Mesenchymal stem cell (in vitro differentiated cells and primary cell): ENCODE measurements around the gene FAM20A.

Experiments
- DNase-seq: peaks from one replicate; pipeline ENCODE4 v3.0.0-alpha.2; 2013
- H2AFZ ChIP-seq: one replicate; pipeline ENCODE4 v1.6.1; 2013; ENCODE audit warnings: low read depth, mild to moderate bottlenecking, control low read depth, inconsistent platforms, low read length, moderate library complexity
- H2AK5ac ChIP-seq: 2 replicates; pipeline ENCODE4 v1.6.1; 2013; ENCODE audit warnings: low read length, moderate library complexity, mild to moderate bottlenecking, inconsistent platforms; ENCODE audit not compliant: severe bottlenecking
- H2BK120ac ChIP-seq: one replicate; pipeline ENCODE4 v1.6.1; 2013; ENCODE audit warnings: low read depth, mild to moderate bottlenecking, inconsistent platforms, low read length, moderate library complexity
- H2BK12ac ChIP-seq, 2 experiments: one replicate each; pipeline ENCODE4 v1.6.1; 2013; ENCODE audit warnings: inconsistent platforms in 2 of 2, low read length in 2 of 2, mild to moderate bottlenecking in 2 of 2, moderate library complexity in 2 of 2, control low read depth in 1 of 2
- H2BK15ac ChIP-seq: one replicate; pipeline ENCODE4 v1.6.1; 2013; ENCODE audit warnings: mild to moderate bottlenecking, low read depth, inconsistent platforms; ENCODE audit not compliant: poor library complexity, severe bottlenecking
- H2BK5ac ChIP-seq: 2 replicates; pipeline ENCODE4 v1.6.1; 2013; ENCODE audit warnings: low read depth, mild to moderate bottlenecking, low read length, control low read depth, inconsistent platforms; ENCODE audit not compliant: poor library complexity, severe bottlenecking
- H3K14ac ChIP-seq, 2 experiments: one replicate each; pipeline ENCODE4 v1.6.1; 2013; ENCODE audit warnings: inconsistent platforms in 2 of 2, low read length in 2 of 2, control low read depth in 1 of 2, mild to moderate bottlenecking in 1 of 2, moderate library complexity in 1 of 2
- H3K18ac ChIP-seq, 2 experiments: one replicate each; pipeline ENCODE4 v1.6.1; 2013; ENCODE audit warnings: inconsistent platforms in 2 of 2, low read length in 2 of 2, control low read depth in 1 of 2, low read depth in 1 of 2, mild to moderate bottlenecking in 1 of 2
- H3K23ac ChIP-seq, 2 experiments: one replicate each; pipeline ENCODE4 v1.6.1; 2013; ENCODE audit warnings: inconsistent platforms in 2 of 2, low read length in 2 of 2, mild to moderate bottlenecking in 2 of 2, moderate library complexity in 2 of 2, control low read depth in 1 of 2
- H3K27ac ChIP-seq: 2 replicates; pipeline ENCODE4 v1.5.1; 2013; ENCODE audit warnings: mild to moderate bottlenecking, moderate library complexity, low read length, control low read depth, inconsistent platforms; ENCODE audit not compliant: poor library complexity, severe bottlenecking
- H3K27me3 ChIP-seq, 2 experiments: 2 replicates each; pipeline versions ENCODE4 v1.6.1 to v1.7.0; 2013; ENCODE audit warnings: low read length in 2 of 2, mild to moderate bottlenecking in 2 of 2, moderate library complexity in 2 of 2, control low read depth in 1 of 2, inconsistent platforms in 1 of 2; ENCODE audit not compliant: control insufficient read depth in 1 of 2, insufficient read depth in 1 of 2
- H3K36me3 ChIP-seq, 2 experiments: 2 replicates each; pipeline versions ENCODE4 v1.6.1 to v1.7.0; 2013; ENCODE audit warnings: low read length in 2 of 2, control low read depth in 1 of 2, inconsistent platforms in 1 of 2, low read depth in 1 of 2, mild to moderate bottlenecking in 1 of 2; ENCODE audit not compliant: insufficient read depth in 2 of 2, control insufficient read depth in 1 of 2
- H3K4ac ChIP-seq, 2 experiments: one replicate each; pipeline ENCODE4 v1.6.1; 2013; ENCODE audit warnings: inconsistent platforms in 2 of 2, low read length in 2 of 2, mild to moderate bottlenecking in 2 of 2, moderate library complexity in 2 of 2, control low read depth in 1 of 2, low read depth in 1 of 2
- H3K4me1 ChIP-seq: 2 replicates; pipeline ENCODE4 v1.6.1; 2013; ENCODE audit warnings: low read depth, low read length, control low read depth; ENCODE audit not compliant: control insufficient read depth, insufficient read depth
- H3K4me2 ChIP-seq: 2 replicates; pipeline ENCODE4 v1.6.1; 2013; ENCODE audit warnings: low read length, mild to moderate bottlenecking, inconsistent platforms; ENCODE audit not compliant: poor library complexity, severe bottlenecking
- H3K4me3 ChIP-seq, 2 experiments: 2 replicates each; pipeline versions ENCODE4 v1.5.1 to v1.7.0; 2013; ENCODE audit warnings: low read length in 2 of 2, mild to moderate bottlenecking in 2 of 2, control low read depth in 1 of 2, low read depth in 1 of 2; ENCODE audit not compliant: insufficient read depth in 1 of 2
- H3K79me1 ChIP-seq: replicated peaks from 2 replicates; pipeline ENCODE4 v1.6.1; 2013; ENCODE audit warnings: mild to moderate bottlenecking, control low read depth, low read length, inconsistent platforms; ENCODE audit not compliant: poor library complexity, severe bottlenecking
- H3K9ac ChIP-seq: 2 replicates; pipeline ENCODE4 v1.7.0; 2013; ENCODE audit warnings: mild to moderate bottlenecking, low read length, moderate library complexity
- H3K9me3 ChIP-seq: 2 replicates; pipeline ENCODE4 v1.7.0; 2013; ENCODE audit warnings: mild to moderate bottlenecking, low read length; ENCODE audit not compliant: control insufficient read depth
- H4K8ac ChIP-seq: one replicate; pipeline ENCODE4 v1.6.1; 2013; ENCODE audit warnings: inconsistent platforms, mild to moderate bottlenecking, low read length, moderate library complexity
- H4K91ac ChIP-seq: one replicate; pipeline ENCODE4 v1.6.1; 2013; ENCODE audit warnings: mild to moderate bottlenecking, low read length, inconsistent platforms
- WGBS: methylation state at CpG from one replicate; pipeline ENCODE4 v1.1.7; 2013; ENCODE audit warnings: mixed read lengths; 5-methylcytosine and 5-hydroxymethylcytosine counted together

FAM20A gene

GRCh38 chr17:68499587-68499986, 101.6 kb downstream of the FAM20A start:
- H3K36me3 ChIP-seq = no peaks in the 10 kb centered on the region
- peak overlapping the region in 1 of 2 experiments; percentile 0 for H3K18ac ChIP-seq
- no peak overlapping the region for H3K4me3 ChIP-seq
- no peak overlapping the region for H3K23ac ChIP-seq
- H4K8ac ChIP-seq = no peak overlapping the region
- H2BK120ac ChIP-seq = no peak overlapping the region
- no peaks in the 10 kb centered on the region for H3K79me1 ChIP-seq
- H3K9ac ChIP-seq = no peak overlapping the region
- no peak overlapping the region for H4K91ac ChIP-seq
- H2AK5ac ChIP-seq = no peak overlapping the region
- no peak overlapping the region for H3K27ac ChIP-seq
- H2AFZ ChIP-seq = no peak overlapping the region
- no peak for DNase-seq
- no peak overlapping the region for H3K4ac ChIP-seq
- H2BK5ac ChIP-seq = no peak overlapping the region
- H3K4me2 ChIP-seq = no peak overlapping the region
- no peak overlapping the region for H3K14ac ChIP-seq
- peaks cover 4 to 23% of the 10 kb centered on the region in 2 experiments for H3K27me3 ChIP-seq
- H3K4me1 ChIP-seq = no peaks in the 10 kb centered on the region
- no peak overlapping the region for H2BK15ac ChIP-seq
- H3K9me3 ChIP-seq = no peaks in the 10 kb centered on the region
- H2BK12ac ChIP-seq = no peak overlapping the region
- 98% methylated on average over 4 of the region's 5 CpGs for WGBS

- Histone ChIP-seq H3K4me2 (no peak overlapping the region), H2BK120ac (no peak overlapping the region), H3K23ac (peak overlapping the region in 1 of 2 experiments; percentile 78), H3K27me3 (peaks cover 4 to 23% of the 10 kb centered on the region in 2 experiments), H3K27ac (no peak overlapping the region), H3K4me3 (no peak overlapping the region), H3K9ac (no peak overlapping the region), H2AK5ac (no peak overlapping the region), H2BK12ac (peak overlapping the region in 1 of 2 experiments; percentile 39), H3K79me1 (no peaks in the 10 kb centered on the region), H4K8ac (no peak overlapping the region), H4K91ac (no peak overlapping the region), H3K4ac (no peak overlapping the region), H3K9me3 (no peaks in the 10 kb centered on the region), H2BK15ac (no peak overlapping the region), H3K18ac (no peak overlapping the region), H3K36me3 (no peaks in the 10 kb centered on the region), H2AFZ (no peak overlapping the region), H3K14ac (peak overlapping the region in 1 of 2 experiments; percentile 22), H2BK5ac (no peak overlapping the region), H3K4me1 (no peaks in the 10 kb centered on the region)
- DNase-seq = no peak
- 86% methylated on average over 6 of the region's 7 CpGs for WGBS
Measured at GRCh38 chr17:68498479-68499326, 102.5 kb downstream of the FAM20A start.

GRCh38 chr17:68497885-68498319, 103.3 kb downstream of the FAM20A start:
- Histone ChIP-seq H3K9me3 (no peaks in the 10 kb centered on the region), H3K4me2 (no peak overlapping the region), H4K91ac (no peak overlapping the region), H2BK120ac (no peak overlapping the region), H3K9ac (no peak overlapping the region), H3K4me1 (no peaks in the 10 kb centered on the region), H2AK5ac (no peak overlapping the region), H2BK5ac (no peak overlapping the region), H3K27ac (no peak overlapping the region), H2AFZ (no peak overlapping the region), H4K8ac (no peak overlapping the region), H3K4ac (no peak overlapping the region), H2BK15ac (no peak overlapping the region), H3K18ac (no peak overlapping the region), H3K23ac (no peak overlapping the region), H3K36me3 (no peaks in the 10 kb centered on the region), H2BK12ac (no peak overlapping the region), H3K27me3 (peaks cover 4 to 23% of the 10 kb centered on the region in 2 experiments), H3K14ac (no peak overlapping the region), H3K79me1 (no peaks in the 10 kb centered on the region), H3K4me3 (no peak overlapping the region)
- DNase-seq = no peak
- WGBS = 69% methylated on average over 3 of the region's 3 CpGs

GRCh38 chr17:68495081-68495480, 106.1 kb downstream of the FAM20A start:
- H3K79me1 ChIP-seq = no peaks in the 10 kb centered on the region
- H3K4me2 ChIP-seq = no peak overlapping the region
- no peak overlapping the region for H2AK5ac ChIP-seq
- no peak overlapping the region for H3K4ac ChIP-seq
- no peak overlapping the region for H2BK5ac ChIP-seq
- no peaks in the 10 kb centered on the region for H3K36me3 ChIP-seq
- no peak overlapping the region for H2BK15ac ChIP-seq
- H3K9ac ChIP-seq = no peak overlapping the region
- H3K23ac ChIP-seq = no peak overlapping the region
- no peak overlapping the region for H3K18ac ChIP-seq
- H2BK12ac ChIP-seq = no peak overlapping the region
- H4K8ac ChIP-seq = no peak overlapping the region
- no peak overlapping the region for H2BK120ac ChIP-seq
- H3K14ac ChIP-seq = no peak overlapping the region
- whole genome bisulfite sequencing = 97% methylated on average over 4 of the region's 4 CpGs
- peaks cover 4 to 11% of the 10 kb centered on the region in 2 experiments for H3K27me3 ChIP-seq
- H2AFZ ChIP-seq = no peak overlapping the region
- H3K9me3 ChIP-seq = no peaks in the 10 kb centered on the region
- no peaks in the 10 kb centered on the region for H3K4me1 ChIP-seq
- H3K27ac ChIP-seq = no peak overlapping the region
- H4K91ac ChIP-seq = no peak overlapping the region
- H3K4me3 ChIP-seq = no peak overlapping the region
- no peak for DNase-seq
